GM21723 (cell line): ENCODE measurements around the gene LEF1.
A peak's percentile ranks its signal among the peaks of the same experiment; 100 is the strongest.
"Not testable (repeated sequence)": the region's sequence is repeated elsewhere in the genome, so short reads cannot be mapped to it uniquely, and the experiment has no call there.

Experiments
- ATAC-seq: cut with Tn5 transposase; IDR thresholded peaks from one replicate; pipeline ENCODE4 v1.9.1; 2021; ENCODE audit warnings: mild to moderate bottlenecking, moderate library complexity; ENCODE audit not compliant: unreplicated experiment

LEF1 gene

GRCh38 chr4:108070775-108071174 is 98.0 kb downstream of the LEF1 start:
- ATAC-seq: no peak

- no peak for ATAC-seq
Measured at GRCh38 chr4:108068442-108068841, 100.3 kb downstream of the LEF1 start.

- no peak for ATAC-seq
Measured at GRCh38 chr4:108060686-108061321, 107.9 kb downstream of the LEF1 start.

DNA sequence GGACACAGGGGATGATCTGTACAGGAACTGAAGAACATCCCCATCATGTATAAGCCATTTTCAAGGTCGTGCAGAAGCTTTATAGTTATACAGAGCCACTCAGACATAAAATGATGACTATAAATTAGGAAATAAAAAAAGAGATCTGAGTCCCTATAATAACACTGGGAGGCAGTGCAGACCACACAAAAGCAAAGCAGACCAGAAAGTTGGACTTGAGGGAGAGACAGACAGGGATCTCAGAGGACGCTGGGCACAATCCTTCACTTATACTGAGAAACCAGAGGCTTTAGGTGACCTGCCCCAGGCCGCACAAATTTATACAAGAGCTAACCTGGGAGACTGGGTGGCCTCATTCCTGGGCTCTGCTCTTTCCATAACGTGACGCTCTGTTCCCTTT is 108.6 kb downstream of the LEF1 start:
- ATAC-seq: no peak

- no peak for ATAC-seq
Measured at GRCh38 chr4:108058685-108059440, 109.9 kb downstream of the LEF1 start.

- no peak for ATAC-seq
Measured at GRCh38 chr4:108056418-108056817, 112.3 kb downstream of the LEF1 start.

DNA sequence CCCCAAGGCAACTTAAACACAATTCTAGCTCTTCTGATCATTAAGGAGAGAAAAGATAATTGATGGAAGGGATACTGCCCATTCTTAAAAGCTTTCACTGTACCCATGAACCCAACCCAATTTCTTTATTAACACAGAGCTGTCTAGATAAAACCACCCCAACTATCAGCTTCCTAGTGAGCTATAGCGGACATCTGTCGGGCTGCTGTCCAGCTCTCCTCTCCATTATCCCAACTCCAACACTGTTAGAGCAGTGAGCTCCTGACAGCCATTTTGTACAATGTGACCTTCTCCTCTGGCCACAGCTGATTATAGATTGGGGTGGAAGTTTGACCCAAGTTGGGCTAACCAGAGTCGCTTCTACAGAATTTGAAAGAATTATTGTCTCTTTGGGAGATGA is 112.9 kb downstream of the LEF1 start:
- ATAC-seq: no peak

- ATAC-seq: no peak
Measured at GRCh38 chr4:108054025-108054638, 114.6 kb downstream of the LEF1 start.

DNA sequence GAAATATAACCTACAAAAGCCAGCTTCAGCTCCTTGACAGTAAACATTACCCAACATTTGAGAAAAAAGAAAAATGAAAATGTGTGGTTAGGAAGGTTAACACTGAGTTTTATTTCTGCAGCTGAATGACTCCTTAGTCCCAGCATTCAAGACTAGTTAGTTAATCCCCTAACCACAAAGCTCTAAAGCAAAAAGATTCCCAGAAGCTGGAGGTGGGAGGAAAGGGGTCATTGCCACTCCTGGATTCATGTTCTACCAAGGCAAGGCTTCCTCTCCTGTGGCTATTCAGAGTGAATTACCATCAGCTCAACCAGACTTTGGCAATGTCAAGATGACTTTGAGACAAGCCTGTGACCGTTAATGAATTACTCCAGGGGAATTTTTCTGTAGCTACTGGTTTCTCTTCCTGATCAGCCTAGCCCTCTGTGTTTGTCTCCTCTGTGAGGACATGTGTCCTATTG is 115.5 kb downstream of the LEF1 start:
- ATAC-seq: peak; percentile 86

DNA sequence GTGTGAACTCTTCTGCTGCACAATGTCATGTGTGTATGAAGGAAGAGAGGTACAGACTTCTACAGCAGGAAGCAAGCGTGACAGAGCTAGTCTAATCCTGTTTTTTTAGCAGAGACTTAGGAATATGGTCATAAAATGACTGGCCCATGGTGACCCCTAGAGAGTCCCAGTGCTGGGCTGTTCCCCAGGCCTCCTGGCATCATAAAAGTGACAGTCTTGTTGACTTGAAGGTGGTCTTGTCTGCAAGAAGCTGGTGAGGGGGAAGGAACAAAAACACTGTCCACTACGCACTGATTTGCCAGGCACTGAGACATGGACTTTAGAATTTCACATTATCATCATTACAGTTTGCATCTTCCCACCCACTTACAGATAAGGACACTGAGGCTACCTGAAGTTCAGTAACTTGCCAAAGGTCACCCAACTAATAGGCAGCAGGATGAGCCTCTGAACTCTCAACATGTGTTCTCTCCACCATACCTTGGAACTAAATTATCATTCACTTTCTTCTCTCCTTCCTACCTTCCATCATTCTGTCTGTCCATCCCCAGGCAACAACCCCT is 116.1 kb downstream of the LEF1 start:
- ATAC-seq: no peak

GRCh38 chr4:108051343-108051742 is 117.4 kb downstream of the LEF1 start:
- ATAC-seq: no peak

- ATAC-seq: not testable (repeated sequence)
Measured at GRCh38 chr4:108050166-108051111, 118.3 kb downstream of the LEF1 start.

DNA sequence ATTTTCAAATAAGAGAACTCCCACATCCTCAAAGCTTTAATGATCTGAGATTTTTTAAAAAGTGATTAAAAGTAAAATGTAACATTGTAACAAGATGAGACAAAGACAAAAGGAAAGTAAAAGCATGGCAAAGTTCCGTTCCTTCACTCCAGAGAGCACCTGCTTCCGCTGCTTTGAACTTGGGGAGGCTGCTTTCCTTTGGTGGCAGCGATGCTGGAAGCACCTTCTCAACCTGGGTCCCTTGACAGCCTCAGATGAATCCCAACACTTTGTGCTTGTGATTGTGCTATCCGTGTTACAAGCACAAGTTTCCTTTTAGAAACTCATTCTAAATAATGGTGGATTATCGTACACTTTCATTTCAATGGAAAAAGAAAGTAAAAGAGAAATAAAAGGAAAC is 119.3 kb downstream of the LEF1 start:
- no peak for ATAC-seq

DNA sequence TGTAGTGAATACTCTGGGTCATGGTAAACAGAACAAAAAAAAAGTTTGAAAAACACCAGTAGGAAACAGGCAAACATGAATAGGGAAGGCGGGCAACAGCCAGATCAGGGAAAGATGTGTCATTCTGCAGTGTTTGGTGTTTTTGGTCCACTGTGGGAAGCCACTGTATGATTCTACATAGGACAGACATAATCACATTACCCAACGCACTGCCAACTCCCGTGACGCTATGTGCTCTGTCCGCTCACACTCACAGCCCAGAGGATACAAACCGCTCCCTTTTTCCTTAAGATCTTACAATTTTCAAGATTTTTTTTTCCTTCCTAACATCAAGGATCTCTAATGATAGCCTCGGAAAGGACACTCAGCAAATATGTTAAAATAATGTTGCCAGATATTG is 119.7 kb downstream of the LEF1 start:
- no peak for ATAC-seq

DNA sequence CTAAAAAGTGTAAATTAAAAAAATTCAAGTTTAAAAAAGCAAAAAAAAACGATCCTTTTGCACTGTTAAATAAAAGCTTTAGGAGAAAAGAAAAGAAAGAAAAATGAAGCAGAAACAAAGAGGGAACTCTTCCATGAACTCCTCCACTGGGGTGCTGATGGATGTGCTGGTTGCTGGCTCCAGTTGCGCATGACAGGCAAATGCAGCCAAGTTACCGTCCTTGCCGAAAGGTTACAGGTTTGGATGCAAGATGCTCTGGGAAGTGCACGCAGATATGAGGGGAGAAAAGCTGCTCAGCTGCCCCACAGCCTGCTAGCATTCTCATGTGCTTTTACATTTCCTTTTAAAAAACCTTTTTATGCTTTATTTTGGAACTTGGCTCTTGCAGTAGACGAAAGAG is 120.6 kb downstream of the LEF1 start:
- no peak for ATAC-seq

- ATAC-seq: no peak
Measured at GRCh38 chr4:108047199-108047598, 121.5 kb downstream of the LEF1 start.

DNA sequence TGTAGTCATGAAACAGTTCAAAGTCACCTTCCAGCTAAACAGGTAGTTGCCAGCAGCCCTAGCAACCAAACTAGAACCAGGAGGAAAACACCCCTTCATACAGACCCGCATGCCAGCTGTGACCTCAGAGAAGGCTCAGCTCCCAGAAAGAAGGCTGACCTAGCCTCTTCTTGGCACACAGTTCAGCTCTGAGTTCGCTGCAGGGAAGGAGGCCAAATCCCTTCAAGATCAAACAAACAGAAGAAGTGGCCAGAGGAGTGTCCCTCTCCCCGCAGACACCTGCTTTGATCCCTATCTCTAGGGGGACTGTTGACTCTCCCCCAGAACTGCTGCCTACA is 123.1 kb downstream of the LEF1 start:
- no peak for ATAC-seq

DNA sequence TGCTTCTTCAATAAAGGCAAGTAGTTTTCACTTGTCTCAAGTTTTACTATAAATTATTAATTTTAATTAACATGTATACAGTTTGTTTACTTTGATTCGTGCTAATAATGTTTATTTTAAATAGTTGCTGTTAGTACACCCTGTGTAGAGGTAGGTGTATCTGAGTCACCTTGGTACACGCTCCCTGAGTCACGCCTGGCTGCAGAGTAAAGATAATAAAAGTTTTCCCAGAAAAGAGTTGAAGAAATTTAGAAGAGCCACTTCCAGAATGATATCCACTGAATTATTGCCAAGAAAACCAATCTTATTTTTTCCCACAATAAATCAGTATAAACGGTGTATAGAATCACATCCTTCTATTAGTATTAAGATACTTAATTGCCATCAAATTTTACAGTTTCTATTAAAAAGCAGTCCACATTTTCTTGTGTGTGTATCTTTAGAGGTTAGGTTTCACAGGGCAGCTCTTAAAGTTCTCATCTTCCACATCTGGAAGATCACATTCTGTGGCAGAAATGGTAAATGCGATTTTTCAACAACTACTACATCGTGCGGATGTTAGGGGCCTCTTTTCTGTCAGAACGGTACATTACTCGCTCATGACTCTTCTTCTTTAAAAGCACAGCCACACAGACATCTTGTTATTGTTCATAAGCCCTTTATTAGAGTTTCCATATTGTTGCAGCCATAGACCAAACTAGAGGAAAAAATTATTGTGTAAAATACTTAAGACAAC is 123.6 kb downstream of the LEF1 start:
- no peak for ATAC-seq

DNA sequence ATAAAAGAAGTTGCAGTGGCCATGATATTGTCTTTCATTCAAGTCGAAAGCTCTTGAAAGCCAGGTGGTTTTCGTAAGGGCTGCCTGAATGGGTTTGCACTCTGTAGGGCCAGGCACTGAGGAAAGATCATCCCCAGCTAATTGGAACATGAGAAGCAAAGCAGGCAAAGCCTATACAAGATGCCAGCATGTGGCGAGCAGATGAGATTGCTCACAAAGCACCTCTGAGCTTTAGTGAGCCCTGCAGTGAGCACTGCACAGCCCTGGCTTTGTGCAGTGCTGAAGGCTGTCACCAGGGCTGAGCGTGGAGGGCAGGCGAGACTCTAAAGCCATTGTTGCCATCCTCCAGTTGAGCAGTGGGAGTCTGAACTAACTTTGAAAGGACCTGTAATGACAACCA is 125.2 kb downstream of the LEF1 start:
- ATAC-seq: no peak

- no peak for ATAC-seq
Measured at GRCh38 chr4:108042927-108043326, 125.8 kb downstream of the LEF1 start.
